SKM-1 treated with dmso at 0.1 percent for 144 hours (cell line): ENCODE results near the gene PRPF19.

Source experiments
- DNase-seq: peaks from one replicate; lab custom pipeline; 2025; ENCODE audit not compliant: unreplicated experiment; lab: John Stamatoyannopoulos, UW

PRPF19 gene

DNA sequence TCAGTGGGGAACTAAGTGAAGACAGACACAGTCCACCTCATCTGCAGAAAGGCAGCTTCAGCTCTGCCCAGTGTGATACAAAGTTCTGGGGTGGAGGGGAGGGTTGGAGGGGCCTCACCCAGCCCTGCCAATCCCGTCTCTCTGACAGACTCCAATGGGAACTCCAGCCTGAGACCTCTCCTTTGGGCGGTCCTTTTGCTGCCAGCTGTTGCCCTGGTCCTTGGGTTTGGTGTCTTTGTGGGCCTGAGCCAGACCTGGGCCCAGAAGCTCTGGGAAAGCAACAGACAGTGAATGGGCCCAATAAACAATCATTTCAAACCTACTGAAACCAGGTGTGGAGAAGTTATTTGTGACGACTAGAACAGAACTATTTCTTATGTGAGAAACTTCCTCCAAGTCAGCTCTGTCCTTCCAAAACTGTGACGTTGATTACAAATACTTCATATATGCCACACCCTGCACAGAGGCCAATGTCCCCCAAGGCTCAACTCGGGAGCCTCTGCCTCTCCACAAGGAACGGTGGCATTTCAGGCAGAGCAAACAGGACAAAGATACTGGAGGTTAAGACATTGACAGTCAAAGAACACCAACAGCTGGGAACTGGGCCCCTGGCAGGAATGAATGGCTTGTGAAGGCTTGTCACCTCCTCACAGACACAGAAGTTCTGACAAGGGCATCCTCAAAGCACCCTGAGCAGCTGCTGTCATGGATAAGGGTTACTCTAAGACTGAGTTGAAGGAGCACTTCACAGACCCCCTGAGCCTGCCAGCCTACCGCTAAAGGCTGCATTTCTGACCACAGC is 30.8 kb downstream of the PRPF19 start:
- no peak for DNase-seq

DNA sequence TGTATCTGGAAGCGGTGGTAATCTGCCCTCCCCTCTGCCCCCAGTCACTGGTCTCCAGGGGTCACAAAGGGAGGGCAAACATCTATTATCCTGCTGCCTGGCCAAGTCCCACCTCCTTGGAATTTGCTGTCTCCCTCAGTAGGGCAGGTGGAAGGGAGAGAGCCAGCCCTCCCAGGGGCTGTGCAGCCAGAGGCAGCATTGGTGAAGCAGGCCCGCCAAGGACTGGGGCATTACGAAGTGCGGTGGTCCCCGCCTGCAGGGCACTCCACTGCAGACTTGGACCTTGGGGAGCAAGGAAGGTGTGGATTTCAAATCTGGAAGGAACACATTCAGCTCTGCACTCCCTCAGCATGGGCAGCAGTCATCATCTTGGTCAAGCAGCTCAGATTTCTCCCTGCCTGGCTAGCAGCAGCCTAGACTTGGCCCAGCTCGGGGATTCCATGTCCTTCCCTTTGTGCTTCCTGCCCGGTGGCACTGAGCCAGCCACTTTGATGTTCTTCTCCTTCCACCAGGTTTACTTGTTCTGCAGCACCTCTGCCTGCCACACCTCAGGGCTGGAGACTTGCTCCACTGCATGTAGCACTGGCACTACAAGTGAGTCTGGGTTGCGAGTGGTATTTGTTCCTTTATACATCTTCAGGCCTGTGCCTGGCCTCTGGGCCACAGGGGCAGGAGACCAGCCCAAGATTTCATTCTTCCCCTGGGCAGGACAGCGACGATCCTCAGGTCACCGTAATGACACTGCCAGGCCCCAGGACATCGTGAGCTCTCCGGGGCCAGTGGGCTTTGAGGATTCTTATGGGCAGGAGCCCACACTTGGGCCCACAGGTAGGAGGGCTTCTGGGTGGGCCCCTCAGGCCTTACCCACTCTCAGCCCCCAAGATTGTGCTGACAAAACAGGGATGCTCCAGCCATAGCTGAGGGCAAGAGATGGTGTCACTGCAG is 31.7 kb downstream of the PRPF19 start:
- no peak for DNase-seq

DNA sequence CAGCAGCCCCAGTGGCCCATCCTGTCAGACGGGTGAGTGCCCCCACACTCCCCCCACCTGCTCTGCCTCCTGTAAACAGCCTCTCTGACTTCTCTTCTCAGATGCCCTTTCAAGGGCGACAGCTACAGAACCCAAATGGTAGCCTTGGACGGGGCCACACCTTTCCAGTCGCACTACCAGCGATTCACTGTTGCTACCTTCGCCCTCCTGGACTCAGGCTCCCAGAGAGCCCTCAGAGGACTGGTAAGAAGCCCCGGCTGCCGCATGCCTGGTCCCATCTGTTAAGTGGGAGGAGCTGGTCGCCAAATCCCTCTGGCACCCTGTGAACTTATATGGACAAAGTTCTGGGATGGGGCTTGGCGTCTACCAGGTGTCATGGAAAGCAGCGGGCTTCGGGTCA is 32.9 kb downstream of the PRPF19 start:
- no peak for DNase-seq

DNA sequence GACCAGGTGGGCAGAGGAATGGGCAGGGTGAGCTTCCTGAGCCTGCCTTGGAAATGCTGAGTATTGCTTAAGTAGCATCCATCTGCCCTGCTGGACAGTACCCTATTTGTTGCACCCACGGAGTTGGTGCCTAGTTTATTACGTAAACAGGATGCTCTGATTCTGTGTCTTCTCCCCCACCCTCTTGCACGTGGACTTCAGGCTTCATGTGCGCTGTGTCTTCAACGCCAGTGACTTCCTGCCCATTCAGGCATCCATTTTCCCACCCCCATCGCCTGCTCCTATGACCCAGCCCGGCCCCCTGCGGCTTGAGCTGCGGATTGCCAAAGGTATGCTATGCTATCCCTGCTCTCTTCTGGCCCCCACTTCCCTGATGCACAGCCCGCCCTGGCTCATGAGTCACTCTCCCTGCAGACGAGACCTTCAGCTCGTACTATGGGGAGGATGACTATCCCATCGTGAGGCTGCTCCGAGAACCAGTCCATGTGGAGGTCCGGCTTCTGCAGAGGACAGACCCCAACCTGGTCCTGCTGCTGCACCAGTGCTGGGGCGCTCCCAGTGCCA is 33.3 kb downstream of the PRPF19 start:
- no peak for DNase-seq

DNA sequence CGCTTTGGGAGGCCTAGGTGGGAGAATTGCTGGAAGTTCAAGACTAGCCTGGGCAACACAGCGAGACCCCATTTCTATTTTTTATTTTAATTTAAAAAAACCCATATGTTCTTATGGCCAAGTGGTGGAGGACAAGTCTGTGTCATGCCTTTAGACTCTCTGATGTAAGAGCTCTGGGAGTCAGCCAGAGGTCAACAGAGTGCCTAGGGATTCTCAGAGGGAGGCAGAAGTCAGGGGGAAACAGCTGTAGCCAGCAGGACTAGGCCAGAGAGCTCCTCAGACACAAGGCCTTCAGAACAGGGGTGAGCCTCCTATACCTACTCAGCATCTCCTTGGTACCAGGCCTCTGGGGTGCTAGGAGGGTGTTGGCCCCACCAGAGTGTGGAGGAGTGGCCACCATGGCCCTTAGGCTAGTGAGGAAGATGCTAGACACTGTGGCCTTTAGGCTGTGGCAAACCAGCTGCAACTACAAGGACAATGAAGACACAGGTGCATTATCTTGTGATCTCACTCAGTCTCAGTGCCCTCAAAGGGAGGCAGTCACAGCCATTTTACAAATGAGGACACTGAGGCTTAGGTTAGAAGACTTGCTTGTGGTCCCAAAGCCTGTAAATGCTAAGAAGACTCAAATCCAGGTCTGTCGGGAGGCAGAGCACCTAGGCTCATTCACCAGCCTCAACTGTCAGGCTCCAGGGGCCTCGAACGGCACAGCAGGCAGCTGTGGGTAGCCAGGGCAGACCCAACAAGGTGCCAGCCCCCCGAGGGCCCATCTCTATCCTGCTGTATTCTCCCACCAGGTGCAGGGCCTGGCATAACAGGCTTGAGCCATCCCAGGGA is 34.0 kb downstream of the PRPF19 start:
- DNase-seq = peak; percentile 43

DNA sequence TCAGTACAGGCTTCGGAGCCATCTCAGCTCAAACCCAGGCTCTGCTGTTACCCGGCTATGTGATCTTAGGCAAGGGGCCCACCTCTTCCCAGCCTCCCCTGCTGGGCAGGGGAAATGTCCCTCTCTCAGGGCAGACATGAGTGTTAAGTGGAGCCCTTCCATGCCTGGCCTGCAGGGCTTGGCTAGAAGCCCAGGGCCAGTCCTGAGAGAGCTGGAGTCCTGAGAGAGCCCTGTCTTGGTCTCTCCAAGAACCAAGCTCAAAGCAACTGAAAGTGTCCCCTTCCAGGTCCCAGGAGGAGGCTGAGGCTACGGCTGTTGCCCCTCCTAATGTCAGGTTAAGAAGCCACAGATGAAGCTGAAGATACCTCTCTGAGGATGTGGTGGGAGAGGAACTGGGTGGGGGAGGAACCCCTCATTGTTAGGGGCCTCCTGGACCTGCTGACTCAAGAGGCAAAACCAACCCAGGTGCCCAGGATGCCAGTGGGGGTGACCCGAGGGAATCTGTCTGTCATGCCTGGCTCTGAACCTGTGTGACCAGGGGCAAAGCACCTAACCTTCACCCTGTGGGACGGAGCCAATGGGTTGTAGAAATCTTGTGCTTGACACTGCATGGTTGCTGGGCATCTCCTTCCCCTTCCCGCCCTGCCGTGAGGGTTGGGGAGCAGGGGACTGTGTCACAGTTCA is 34.9 kb downstream of the PRPF19 start:
- no peak for DNase-seq

DNA sequence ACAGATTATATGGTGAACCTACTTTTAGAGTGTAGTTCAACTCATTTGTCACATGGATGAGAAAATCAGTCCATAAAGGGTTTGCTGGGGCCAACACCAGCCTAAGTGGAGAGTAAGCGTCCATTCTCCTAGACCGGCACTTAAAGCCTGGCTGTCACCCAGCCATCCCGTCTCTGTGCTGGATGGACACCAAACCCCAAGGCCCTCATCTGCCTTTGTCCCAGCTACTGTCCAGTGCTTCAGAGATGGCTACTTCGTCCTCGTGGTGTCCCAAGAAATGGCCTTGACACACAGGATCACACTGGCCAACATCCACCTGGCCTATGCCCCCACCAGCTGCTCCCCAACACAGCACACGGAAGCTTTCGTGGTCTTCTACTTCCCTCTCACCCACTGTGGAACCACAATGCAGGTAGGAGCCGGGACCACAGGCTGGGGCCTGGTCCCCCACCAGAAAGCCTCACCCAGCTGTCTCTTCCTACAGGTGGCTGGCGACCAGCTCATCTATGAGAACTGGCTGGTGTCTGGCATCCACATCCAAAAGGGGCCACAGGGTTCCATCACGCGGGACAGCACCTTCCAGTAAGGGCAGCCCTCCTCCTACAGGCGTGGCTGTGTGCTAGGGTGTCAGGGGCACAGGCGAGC is 35.5 kb downstream of the PRPF19 start:
- no peak for DNase-seq

DNA sequence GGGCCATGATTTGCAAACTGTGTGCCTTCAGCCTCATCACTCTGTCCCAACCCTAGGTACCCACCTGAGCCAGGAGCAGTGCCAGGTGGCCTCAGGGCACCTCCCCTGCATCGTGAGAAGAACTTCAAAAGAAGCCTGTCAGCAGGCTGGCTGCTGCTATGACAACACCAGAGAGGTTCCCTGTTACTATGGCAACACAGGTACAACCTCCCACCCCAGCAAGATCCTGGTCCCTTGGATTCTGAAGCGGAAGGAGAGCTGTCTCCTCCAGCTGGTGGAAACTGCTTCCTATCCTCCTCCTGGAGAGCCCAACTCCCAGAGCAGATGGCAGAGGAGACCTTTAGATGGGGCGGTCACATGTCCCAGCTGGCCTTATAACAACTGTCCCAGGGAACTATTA is 36.1 kb downstream of the PRPF19 start:
- DNase-seq = no peak

DNA sequence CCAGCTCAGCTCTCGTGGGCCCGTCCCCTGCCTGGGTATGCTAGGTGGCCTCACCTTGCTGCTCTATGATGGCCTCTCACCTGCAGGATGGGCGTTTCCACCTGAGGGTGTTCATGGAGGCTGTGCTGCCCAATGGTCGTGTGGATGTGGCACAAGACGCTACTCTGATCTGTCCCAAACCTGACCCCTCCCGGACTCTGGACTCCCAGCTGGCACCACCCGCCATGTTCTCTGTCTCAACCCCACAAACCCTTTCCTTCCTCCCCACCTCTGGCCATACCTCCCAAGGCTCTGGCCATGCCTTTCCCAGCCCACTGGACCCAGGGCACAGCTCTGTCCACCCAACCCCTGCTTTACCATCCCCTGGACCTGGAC is 36.9 kb downstream of the PRPF19 start:
- no peak for DNase-seq

DNA sequence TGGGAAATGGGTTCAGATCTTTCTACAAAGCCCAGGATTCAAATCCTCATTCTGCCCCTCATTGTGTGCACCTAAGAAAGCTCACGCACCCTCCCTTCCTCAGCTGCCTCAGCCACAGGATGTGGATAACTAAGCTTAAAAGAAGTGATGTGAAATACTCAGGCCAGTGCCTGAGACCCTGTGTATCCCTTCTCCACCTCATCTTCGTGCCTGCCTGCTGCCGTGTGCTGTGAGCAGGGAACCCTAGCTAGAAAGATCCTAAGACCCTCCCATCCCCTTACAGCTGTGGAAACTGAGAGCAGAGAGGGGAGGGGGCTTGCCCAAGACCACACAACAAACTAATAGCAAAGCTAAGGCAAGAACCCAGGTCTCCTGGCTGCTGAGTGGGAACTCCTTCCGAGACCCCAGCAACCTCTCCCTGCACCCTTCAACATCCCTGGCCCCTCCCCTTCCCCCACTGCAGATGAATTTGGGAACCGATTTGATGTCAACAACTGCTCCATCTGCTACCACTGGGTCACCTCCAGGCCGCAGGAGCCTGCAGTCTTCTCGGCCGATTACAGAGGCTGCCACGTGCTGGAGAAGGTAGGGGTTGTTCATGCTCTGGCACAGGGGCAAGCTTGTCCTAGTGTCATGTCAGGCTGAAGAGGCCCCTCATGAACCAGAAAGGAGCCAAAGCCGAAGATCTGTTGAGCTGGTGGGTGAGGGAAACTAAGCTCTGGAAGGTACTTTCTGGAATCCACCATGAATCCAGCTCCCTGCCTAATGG is 37.5 kb downstream of the PRPF19 start:
- DNase-seq = no peak

DNA sequence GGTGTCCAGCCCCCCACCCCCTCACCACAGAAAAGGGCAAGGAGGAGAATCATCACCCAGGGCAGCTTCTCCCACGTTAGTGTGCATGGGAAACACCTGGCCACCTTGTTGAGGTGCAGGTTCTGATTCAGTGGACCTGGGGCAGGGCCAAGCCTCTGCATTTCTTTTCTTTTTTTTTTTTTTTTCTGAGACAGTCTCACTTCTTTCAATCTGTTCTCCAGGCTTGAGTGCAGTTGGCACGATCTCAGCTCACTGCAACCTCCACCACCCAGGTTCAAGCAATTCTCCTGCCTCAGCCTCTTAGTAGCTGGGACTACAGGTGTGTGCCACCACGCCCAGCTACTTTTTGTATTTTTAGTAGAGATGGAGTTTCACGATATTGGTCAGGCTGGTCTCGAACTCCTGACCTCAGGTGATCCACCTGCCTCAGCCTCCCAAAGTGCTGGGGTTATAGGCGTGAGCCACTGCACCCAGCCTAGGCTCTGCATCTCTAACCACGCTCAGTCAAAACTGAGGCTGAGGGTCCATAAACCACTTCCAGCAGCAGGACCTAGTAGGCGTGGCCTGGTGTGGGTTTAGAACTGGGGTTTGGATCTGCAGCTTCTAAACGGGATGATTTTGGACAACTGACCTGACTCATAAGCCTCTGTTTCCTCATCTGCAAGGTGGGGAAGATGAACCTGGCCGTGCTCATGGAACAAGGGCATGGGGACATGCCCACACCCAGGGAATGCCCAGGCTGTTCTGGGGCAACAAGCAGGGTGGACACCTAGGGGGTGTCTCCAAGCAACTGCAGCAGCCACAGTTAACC is 38.3 kb downstream of the PRPF19 start:
- DNase-seq = no peak

DNA sequence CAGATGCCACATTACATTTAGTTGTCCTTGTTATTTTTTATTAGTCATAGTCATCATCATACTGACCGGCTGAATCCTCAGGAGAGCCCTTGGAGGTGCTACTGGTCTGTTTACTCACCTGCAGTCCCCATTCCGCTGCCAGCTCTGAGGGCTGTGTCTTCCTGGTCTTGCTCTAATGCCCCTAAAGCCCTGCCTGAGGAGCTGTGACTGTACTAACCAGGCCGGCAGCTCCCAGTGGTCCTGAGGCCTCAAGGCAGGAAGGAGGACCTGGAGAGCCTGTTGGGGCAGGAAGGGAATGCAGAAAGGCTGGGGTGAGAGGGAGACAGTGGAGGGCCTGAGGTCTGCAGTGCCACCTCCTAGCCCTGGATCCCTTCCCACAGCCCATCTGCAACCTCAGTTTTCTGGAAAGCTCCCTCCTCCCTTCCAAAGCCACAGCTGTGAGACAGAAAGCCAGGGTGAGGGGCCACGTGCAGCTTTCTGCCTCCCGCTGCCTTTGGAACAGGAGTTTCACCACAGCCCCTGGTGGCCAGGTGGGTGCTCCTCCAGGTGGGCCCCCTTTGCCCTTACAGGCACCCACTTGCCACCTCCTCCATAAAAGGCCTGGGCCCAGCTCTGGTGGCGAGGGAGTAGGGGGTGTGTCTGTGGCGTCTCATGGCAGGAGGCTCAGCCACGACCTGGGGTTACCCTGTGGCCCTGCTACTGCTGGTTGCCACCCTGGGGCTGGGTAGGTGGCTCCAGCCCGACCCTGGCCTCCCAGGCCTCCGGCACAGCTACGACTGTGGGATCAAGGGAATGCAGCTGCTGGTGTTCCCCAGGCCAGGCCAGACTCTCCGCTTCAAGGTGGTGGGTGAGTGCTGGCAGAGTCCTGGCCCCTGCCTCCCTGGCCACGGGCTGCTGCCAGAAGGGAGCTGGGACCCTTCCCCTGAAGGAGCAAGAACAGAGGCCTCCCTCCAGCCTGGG is 39.2 kb downstream of the PRPF19 start, which contains the start of gene ZP1:
ZP1 (plus strand) TSS at position 632 of the 960 bp plus-strand sequence; CDS start at position 652, 20 bp downstream.
- DNase-seq = no peak

DNA sequence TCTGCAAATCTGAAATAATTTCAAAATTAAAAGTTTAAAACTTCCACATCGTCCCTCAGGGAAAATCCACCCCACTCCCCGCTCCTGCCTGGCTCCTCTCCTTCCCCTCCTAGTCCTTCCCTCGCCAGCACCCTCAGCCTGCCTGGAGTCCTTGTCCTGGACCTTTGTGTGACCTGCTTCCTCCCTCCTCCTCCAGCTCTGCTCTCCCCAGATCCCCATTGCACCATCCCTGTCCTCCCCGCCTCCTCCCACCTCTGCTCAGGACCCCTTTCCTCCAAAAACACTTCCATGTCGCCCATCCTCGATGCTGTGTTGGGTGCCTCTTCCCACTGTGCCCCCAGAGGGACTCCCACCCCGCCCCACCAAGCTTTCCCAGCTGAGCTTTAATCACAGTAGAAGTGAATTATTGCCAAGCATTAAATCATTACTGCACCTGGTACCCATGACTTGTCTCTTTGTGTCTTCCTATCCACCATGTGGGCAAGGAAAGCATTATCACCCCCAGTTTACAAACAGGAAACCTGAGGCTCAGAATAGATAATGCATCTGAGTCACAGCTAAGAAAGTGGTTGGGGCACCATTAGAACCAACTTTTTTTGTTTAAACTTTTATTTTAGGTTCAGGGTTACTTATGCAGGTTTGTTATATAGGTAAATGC is 41.4 kb downstream of the PRPF19 start:
- no peak for DNase-seq

DNA sequence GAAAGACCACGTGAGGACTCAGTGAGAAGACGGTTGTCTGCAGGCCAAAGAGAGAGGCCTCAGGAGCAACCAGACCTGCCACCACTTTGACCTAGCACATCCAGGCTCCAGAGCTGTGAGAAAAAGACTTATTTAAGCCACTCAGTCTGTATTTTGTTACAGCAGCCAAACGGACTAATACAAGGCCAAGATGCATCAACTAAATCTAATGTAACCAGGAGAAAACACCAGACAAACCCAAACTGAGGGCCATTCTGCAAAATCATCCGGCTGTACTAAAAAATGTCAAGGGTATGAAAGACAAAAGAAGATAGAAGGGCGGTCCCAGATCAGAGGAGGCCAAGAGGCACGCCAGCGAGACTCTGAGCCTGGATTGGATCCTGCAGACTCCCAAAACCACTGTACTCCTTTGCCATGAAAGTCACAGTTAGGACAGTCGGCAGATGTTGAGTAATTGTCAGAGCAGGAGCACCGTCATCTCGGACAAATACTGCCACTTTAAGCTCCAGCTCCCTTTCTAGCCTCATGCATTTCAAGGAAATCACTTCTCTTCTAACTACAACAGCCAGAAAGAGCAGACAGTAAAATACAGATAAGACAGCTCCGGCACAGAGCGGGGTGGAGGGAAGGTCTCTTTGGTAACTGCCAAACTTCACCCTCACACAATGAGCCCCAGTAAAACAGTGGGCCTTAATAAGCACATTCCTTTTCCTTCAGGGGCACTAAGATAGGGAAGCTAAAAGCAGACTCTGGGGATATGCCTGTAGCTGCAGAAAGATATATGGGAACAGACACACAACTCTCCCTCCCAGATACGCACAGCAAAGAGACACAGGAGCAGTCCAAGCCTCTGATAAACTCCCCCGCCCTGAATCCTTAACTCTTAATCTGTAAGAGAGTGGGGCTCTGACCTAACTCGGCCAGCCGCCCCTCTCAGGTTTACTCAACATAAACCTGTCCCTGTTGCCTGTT is 42.5 kb downstream of the PRPF19 start:
- no peak for DNase-seq

DNA sequence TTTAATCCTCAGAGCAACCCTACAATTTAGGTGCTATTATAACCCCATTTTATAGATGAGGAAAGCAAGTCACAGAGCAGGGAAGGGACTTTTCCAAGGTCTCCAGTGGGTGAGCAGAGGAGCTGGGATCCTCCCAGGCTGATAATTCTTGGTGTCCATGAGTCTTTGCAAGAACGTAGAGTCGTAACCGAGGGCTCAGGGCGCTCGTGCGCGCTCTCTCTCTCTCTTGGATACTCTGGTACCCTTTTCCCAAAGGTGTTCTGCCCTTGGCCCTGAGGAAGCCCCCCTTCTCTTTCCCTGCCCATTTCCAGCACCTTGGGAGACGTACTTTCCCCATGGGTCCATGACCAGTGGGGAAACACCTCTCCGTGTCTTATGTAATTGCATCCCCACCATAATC is 44.2 kb downstream of the PRPF19 start:
- no peak for DNase-seq
